Measurements from ENCODE around the gene TARDBP.

DNA sequence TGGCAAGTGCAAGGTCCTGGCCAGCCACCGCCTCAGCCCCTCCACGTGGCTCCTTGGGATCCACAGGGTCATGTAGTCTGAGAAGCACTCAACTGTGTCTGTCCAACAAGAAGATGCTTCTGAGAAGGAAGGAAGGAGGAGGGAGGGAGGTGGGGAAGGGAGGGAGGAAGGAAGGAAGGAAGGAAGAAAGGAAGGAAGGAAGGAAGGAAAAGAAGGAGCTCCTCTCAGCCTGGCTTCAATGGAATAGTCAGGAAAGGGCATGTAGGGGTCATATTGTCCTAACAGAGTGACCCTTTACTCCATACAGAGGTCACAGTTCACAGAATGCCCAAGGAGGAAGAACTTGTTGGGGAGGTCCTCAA lies 42.5 kb upstream of the TARDBP start:
- no peak for TF ChIP-seq FOXP2 (optimal IDR thresholded peaks at IDR 0.05; ENCODE audit: control extremely low read depth, extremely low read length, insufficient read depth)
- no peak for TF ChIP-seq POLR2AphosphoS5 (IDR thresholded peaks at IDR 0.05; ENCODE audit: borderline replicate concordance, low read depth, low read length)
- no peak for TF ChIP-seq EZH2 (IDR thresholded peaks at IDR 0.05)

Measured in SK-N-MC (cell line).